ENCODE data around the gene SLC16A8. TPM values are rescaled to one million over a fixed set of nuclear protein-coding genes. Genes with fewer than 3 reads are reported as not detected.

The SLC16A8 gene
- total RNA-seq, 2 donors from 2014 or later: 0.57 to 1.1 TPM

DNA sequence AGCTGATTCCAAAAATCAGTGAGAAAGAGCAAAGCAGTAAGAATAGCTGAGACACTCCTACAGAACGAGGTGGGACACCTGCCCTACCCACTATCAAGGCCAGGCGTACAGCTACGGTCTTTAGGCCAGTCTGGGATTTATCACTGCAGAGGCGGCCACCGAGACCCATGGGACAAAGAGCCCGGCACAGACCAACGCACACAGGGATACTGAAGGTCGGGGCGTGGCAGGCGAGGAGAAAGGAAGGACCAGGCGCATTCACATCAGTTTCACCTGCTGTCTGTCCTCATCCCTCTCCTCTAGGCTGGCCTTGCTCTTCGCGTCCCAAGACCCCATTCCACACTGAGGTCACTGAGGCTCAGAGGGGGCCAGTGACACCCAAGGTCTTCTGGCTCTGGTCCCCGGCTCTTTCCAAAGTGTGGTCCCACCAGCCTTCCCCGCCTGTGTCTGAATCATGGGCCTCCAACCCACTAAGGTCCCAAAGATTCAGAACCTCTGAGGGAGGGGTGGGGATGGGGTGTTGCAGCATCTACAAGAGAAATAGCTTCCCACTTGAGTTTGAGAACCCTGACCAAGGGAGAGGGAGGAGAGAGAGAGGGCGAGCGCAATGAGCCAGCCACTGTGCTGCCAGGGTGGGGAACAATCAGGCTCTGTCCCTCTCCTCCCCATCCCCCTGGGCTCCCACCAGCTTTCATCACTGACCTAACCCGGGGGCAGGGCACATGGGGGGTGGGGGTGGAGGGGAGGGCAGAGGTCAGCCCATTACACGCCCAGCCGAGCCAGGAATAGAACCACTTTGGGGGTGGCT, 34.0 kb downstream of the SLC16A8 start:
- no peaks in the 10 kb centered on the region for H3K4me1 Mint-ChIP-seq
- no peak overlapping the region for H3K4me3 Mint-ChIP-seq
- WGBS, 2 experiments (ENCODE audit: insufficient coverage in 1 of 2, insufficient read length in 1 of 2): 90 to 92% methylated on average over 11 to 19 of the region's 20 CpGs
- no peaks in the 10 kb centered on the region for H3K36me3 Mint-ChIP-seq (ENCODE audit: low read depth)
- H3K9ac ChIP-seq (ENCODE audit: extremely low read depth, low read length, poor library complexity, severe bottlenecking): no peak overlapping the region
- peaks cover 6% of the 10 kb centered on the region for H3K4me1 ChIP-seq (ENCODE audit: control insufficient read depth, insufficient read depth, low read length)
- H3K27me3 Mint-ChIP-seq (ENCODE audit: insufficient read depth): peaks cover 9% of the 10 kb centered on the region
- TF ChIP-seq, protein P1, sequence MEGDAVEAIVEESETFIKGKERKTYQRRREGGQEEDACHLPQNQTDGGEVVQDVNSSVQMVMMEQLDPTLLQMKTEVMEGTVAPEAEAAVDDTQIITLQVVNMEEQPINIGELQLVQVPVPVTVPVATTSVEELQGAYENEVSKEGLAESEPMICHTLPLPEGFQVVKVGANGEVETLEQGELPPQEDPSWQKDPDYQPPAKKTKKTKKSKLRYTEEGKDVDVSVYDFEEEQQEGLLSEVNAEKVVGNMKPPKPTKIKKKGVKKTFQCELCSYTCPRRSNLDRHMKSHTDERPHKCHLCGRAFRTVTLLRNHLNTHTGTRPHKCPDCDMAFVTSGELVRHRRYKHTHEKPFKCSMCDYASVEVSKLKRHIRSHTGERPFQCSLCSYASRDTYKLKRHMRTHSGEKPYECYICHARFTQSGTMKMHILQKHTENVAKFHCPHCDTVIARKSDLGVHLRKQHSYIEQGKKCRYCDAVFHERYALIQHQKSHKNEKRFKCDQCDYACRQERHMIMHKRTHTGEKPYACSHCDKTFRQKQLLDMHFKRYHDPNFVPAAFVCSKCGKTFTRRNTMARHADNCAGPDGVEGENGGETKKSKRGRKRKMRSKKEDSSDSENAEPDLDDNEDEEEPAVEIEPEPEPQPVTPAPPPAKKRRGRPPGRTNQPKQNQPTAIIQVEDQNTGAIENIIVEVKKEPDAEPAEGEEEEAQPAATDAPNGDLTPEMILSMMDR (conservative IDR thresholded peaks at IDR 0.05): no peak
- H3K27ac ChIP-seq (ENCODE audit: low read depth, low read length): no peak overlapping the region
- H3K27ac Mint-ChIP-seq: no peak overlapping the region
- H3K9me3 ChIP-seq (ENCODE audit: control insufficient read depth, low read length): no peaks in the 10 kb centered on the region
- no peaks in the 10 kb centered on the region for H3K27me3 ChIP-seq (ENCODE audit: control insufficient read depth, insufficient read depth, low read length, poor library complexity, severe bottlenecking)
- no peaks in the 10 kb centered on the region for H3K9me3 Mint-ChIP-seq
- no peak overlapping the region for H3K4me3 ChIP-seq (ENCODE audit: low read length)
- DNase-seq: no peak
- no peaks in the 10 kb centered on the region for H3K36me3 ChIP-seq (ENCODE audit: control insufficient read depth, insufficient read depth, low read length)

DNA sequence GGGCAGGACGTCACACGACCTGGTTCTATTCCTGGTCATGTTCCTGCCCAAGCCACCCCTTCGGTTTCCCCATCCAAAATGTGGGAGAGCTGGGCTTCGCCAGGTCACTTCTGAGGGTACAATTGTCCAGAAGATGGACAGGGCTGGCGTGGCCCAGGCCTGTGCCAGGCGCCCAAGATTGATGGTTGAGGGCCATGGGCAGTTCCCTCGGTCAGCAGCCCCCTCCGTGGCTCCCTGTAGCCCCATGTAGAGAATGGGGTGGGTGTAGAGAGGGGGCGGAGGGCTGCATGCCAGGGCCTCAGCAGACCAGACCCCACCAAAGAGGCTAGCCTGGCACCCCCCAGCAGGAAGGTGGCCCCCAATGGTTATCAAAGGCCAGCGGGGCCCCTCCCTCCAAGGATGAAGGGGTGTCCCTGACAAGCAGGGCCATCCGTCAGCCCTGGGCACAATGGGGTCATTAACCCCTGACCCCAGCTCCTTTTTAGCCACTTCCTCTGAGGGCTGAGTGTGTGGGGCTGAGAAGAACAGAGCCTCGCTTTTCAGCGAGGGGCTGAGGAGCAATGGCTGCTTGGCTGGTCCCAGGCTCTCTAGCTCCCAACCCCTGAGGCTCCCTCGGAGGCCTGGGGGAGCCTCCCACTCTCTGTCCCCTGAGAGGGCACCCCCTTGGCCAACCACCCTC, 37.8 kb downstream of the SLC16A8 start:
- H3K27ac Mint-ChIP-seq: no peak overlapping the region
- H3K9me3 Mint-ChIP-seq: no peaks in the 10 kb centered on the region
- no peak overlapping the region for H3K4me3 ChIP-seq (ENCODE audit: low read length)
- H3K36me3 Mint-ChIP-seq (ENCODE audit: low read depth): no peaks in the 10 kb centered on the region
- no peaks in the 10 kb centered on the region for H3K4me1 ChIP-seq (ENCODE audit: control insufficient read depth, insufficient read depth, low read length)
- H3K4me3 Mint-ChIP-seq: no peak overlapping the region
- no peak overlapping the region for H3K9ac ChIP-seq (ENCODE audit: extremely low read depth, low read length, poor library complexity, severe bottlenecking)
- H3K27me3 Mint-ChIP-seq (ENCODE audit: insufficient read depth): peaks cover 8% of the 10 kb centered on the region
- no peak for DNase-seq
- no peaks in the 10 kb centered on the region for H3K4me1 Mint-ChIP-seq
- H3K27me3 ChIP-seq (ENCODE audit: control insufficient read depth, insufficient read depth, low read length, poor library complexity, severe bottlenecking): no peaks in the 10 kb centered on the region
- TF ChIP-seq, protein P1 (conservative IDR thresholded peaks at IDR 0.05): no peak
- no peaks in the 10 kb centered on the region for H3K9me3 ChIP-seq (ENCODE audit: control insufficient read depth, low read length)
- H3K36me3 ChIP-seq (ENCODE audit: control insufficient read depth, insufficient read depth, low read length): no peaks in the 10 kb centered on the region
- H3K27ac ChIP-seq (ENCODE audit: low read depth, low read length): peak overlapping the region; percentile 49
- WGBS, 2 experiments (ENCODE audit: insufficient coverage in 1 of 2, insufficient read length in 1 of 2): 77 to 91% methylated on average over 4 to 14 of the region's 14 CpGs

DNA sequence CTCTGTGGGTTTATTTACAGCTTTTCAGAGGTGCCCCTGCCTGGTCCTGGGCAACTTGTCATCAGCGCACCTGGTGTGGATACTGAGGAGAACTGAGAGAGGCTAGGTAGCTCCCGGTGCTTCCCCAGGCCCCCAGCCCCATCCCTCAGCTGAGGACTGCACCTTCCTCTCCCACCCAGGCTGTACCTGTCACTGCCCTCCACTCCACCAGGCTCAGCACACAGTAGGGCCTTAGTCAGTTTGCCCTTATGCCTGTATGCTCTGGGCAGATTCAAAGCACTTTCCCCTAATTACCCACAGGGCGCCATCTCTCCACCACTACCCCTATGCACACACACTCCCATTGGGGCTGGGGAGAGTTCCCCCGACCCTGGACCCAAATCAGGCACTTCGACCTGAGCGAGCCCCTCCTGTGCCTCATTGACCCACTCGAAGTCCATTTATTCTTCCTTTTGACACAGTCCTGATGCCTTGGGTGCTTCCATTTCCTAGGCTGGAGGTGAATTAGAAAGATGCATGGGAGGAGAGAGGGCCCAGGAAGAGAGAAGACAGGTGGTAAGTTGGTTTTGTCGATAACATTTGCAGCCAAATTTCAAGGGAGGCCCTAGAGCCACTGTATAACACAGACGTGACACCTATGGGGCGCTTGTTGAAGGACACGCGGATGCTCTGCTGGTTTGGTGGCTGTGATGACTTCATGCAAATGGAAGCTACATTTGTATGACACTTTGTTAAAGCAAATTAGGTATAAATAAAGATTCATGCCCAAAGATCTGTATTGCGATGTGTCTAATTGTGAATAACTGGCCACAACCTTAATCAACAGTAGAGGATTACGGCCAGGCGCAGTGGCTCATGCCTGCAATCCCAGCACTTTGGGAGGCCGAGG, 40.6 kb downstream of the SLC16A8 start:
- H3K27ac ChIP-seq (ENCODE audit: low read depth, low read length): no peak overlapping the region
- H3K4me3 Mint-ChIP-seq: no peak overlapping the region
- no peaks in the 10 kb centered on the region for H3K36me3 Mint-ChIP-seq (ENCODE audit: low read depth)

More for the DNA sequence above, 40.6 kb downstream of the SLC16A8 start:
- H3K4me1 ChIP-seq (ENCODE audit: control insufficient read depth, insufficient read depth, low read length): no peaks in the 10 kb centered on the region
- H3K9ac ChIP-seq (ENCODE audit: extremely low read depth, low read length, poor library complexity, severe bottlenecking): no peak overlapping the region
- no peaks in the 10 kb centered on the region for H3K9me3 Mint-ChIP-seq
- 93% methylated on average over 13 to 16 of the region's 16 CpGs for WGBS, 2 experiments (ENCODE audit: insufficient coverage in 1 of 2, insufficient read length in 1 of 2)
- no peak overlapping the region for H3K4me3 ChIP-seq (ENCODE audit: low read length)
- no peaks in the 10 kb centered on the region for H3K27me3 Mint-ChIP-seq (ENCODE audit: insufficient read depth)
- H3K4me1 Mint-ChIP-seq: no peaks in the 10 kb centered on the region
- no peaks in the 10 kb centered on the region for H3K36me3 ChIP-seq (ENCODE audit: control insufficient read depth, insufficient read depth, low read length)
- H3K27me3 ChIP-seq (ENCODE audit: control insufficient read depth, insufficient read depth, low read length, poor library complexity, severe bottlenecking): no peaks in the 10 kb centered on the region
- no peak overlapping the region for H3K27ac Mint-ChIP-seq
- DNase-seq: no peak
- TF ChIP-seq, protein P1 (conservative IDR thresholded peaks at IDR 0.05): peak; percentile 11
- no peaks in the 10 kb centered on the region for H3K9me3 ChIP-seq (ENCODE audit: control insufficient read depth, low read length)

All from endodermal cell (in vitro differentiated cells).